Measurements from ENCODE around the gene PXMP2. TPM values are rescaled to one million over a fixed set of nuclear protein-coding genes. Genes with fewer than 3 reads are reported as not detected.

PXMP2 gene
- total RNA-seq, 1 experiment from 2014 or later: 43.7 TPM

DNA sequence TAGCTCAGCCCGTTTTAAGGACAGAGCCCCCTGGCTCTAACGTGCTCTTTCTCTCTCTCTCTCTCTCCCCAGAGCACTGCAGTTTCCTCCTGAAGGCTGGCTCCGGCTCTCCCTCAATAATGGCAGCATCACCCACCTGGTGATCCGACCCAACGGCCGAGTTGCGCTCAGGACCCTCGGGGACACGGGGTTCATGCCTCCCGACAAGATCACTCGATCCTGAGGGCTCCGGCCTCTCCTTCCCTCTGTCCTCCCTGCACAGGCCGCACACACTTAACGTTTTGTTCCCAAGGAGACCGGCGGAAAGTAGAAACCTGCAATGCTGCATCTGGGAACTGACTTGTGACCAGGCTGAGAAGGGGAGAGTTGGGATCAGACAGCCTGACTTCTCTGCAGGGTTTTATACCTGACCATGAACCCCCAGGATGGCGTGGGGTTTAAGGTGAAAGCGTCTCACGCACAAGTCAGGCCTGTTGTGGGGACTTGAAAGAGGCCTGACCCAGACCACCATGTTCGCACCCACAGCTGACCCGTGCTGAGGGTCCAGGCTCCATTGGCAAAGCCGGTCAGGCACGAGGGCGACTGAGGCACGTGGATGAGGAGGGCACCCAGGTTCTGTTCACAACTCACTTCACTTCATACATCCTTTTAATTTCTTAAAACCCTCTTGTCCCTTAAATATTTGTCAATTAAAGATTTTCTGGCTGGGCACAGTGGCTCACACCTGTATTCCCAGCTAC is 33.4 kb downstream of the PXMP2 start:
- no peak for DNase-seq (ENCODE audit: low read depth)

DNA sequence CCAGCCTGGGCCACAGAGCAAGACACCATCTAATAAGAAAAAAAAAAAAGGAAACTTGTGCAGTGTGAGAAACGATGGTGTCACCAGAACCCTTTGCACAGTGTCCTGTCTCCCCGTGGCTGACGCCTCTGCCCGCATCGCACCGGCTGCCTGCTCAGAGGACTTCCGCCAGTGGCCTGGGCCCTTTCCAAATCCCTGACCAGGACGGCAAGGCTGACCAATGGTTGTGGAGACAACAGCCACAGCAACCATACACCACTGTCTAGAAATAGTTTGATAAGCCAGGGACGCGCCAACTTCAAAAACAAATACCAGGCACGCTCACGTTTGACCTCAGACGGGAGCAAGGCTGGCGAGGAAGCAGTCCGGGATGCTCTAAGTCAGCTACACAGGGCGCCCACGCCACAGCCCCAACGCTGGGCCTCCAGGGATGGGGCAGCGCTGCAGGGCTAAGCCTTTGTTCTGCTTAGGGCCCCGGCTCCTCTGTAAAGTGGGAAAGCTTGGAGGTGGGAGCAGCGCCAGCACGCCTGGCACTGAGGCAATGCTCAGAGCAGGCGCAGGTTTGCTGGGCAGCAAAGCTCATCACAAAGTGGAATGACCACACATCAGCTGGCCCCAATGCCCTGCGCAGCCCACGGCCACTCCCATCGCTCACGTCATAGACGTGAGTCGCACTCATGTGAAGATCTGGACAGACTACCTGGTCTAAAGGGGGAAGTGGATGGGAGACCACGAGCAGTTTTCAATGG is 35.8 kb downstream of the PXMP2 start:
- DNase-seq (ENCODE audit: low read depth): no peak

DNA sequence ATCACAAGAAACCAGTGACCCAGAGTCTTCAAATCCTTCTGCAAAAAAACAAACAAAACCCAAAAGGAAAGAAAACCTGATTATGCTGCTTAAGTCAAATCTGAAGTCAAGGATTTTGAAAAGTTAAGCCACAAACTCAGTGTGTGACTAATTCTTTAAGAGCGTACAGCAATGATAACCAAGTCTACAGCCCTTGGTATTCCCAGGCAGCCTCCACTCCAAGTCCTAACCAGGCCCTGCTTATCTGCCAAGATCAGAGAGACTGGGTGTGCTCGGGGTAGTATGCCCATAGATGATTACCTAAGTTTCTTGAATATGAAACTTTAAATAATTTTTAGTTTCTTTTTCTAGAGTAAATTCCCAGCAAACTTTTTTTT is 36.4 kb downstream of the PXMP2 start:
- no peak for DNase-seq (ENCODE audit: low read depth)

DNA sequence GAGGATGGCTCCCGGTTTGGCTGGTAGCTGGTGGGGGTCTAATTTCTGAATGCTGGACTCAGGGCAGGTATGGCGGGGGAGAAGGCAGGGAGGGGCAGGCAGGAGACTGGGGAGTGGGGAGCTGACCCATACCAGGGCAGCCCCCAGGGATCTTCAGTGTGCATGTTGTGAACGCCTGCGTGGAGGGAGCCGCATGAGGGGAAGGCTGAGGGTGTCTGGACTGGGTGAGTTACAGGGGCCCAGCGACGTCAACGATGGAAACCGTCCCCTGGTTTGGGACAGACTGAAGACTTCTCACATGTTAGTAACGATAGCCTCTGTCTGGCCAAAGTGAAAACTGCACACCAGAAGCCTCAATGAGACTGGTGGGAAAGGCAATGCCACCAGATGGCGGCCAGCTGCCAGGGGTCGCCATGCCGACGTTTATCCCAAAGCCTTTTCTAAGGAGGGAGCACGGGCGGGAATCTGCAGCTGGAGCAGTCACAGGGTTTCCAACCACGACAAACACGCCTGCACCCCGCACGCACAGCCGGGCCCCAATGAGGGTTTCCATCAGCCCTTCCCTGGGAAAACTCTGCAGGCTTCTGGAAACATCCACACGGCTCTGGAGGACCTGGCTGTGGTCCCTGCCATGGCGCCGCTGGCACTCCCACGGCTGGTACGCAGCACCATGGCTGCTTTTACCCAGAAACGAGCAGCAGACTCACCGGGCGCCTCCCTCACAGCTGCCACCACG is 37.3 kb downstream of the PXMP2 start:
- no peak for DNase-seq (ENCODE audit: low read depth)

DNA sequence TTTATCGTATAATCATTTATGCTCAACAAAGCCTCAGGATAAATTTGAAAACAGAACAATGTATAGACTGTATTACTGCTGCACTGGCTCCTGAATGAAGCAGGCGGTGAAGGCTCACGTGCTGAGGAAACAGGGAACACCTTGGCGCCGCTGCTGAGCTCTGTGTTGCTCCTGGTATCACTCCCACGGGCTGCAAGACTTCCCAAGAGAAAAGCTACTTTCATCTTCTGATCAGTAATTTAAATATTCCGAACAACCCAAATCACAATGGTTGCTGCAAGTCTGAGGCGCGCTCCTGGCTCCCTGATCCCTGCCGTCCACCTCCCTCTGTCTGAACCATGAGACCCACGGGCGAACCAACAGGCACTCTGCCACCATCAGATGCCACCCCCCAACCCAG is 39.0 kb downstream of the PXMP2 start:
- DNase-seq (ENCODE audit: low read depth): no peak

DNA sequence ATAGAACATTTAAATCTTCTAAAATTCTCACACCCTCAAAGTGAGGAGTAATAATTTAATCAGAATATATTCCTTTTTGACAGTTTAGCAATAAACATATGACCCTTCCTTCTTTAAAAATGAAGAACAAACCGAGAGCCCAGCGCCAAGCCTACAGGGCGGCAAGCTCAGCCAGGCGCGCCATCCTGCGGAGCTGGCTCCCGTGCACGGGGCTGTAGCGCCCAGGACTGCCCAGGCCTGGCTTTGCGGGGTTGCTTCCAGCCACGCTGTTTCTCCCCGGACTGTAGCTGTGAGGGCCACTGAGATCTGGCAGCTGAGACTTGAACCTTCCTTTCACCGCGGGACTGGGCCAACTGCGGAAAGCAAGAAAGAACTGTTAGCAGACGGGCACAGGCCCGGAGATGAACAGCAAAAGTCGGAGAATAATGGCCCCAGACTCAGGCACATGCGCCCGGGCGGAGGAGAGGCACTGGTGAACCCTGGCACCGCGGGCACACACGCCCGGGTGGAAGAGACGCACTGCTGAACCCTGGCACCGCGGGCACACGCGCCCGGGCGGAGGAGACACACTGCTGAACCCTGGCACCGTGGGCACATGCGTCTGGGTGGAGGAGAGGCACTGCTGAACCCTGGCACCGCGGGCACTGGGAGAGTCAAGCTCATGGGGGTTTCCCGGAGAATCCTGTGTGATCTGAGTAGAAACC is 39.9 kb downstream of the PXMP2 start:
- DNase-seq (ENCODE audit: low read depth): no peak

DNA sequence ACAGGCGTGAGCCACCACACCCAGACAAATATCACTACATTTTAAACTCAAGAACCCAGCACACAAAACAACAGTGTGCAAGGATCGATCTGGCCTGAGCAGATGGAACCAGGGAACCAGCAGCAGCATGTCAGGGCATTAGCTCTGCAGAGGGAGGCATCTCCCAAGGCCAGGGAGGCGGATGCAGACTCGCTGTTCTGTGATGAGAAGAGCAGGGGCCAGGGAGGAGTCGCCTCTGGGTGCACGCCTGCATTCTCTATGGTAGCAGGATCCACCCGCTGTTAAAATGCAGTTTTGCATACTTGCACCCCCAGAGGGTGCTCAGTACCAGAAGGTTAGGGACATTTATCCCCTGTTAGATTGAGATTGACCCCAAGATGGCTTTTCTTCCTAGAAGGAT is 41.1 kb downstream of the PXMP2 start:
- no peak for DNase-seq (ENCODE audit: low read depth)

DNA sequence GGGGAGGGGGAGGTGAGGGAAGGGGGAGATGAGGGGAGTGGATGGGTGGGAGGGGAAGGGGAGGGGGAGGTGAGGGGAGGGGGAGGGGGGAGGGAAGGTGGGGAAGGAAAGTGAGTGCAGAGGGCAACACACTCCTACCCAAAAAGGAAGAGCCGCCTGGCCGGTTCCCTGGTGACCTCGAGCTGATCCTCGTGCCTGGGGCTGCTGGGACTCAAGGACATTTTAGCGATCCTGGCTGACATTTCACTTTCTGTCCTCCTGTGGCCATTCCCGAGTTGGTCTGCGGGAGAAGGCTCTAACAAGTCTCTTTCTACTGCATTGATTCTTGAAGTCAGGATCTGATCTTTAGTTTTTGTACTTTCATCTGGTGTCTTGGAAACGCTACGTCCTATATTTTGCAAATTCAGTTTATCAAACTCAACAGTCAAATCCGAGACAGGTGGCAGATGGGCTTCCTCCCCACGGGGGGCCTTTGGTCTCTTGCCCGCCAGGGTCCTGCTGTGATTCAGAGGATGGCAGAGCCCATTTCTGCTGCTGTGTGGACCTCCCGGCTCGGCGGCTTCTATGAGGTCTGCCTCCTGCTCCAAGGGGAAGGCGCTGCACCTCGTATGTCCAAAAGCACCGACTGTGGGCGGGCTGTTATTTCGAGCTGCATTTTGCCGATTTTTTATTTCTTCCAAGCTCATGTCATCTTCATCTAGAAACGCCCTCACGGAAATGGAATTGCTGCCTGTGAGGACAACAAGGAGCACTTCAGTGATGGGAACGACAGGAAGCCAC is 42.3 kb downstream of the PXMP2 start:
- DNase-seq (ENCODE audit: low read depth): peak; percentile 20

DNA sequence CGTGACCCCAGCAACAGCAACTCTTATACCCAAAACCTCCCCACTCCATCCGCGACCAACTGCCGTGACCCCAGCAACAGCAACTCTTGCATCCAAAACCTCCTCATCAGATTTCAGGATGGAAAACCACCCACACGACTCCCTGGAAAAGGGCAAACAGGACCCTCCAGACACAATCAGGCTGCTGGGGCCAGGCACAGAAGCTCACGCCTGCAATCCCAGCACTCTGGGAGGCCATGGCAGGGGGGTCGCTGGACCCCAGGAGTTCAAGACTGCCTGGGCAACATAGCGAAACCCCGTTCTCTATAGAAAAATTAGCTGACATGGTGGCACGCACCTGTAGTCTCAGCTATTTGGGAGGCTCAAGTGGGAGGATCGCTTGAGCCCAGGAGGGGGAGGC is 43.0 kb downstream of the PXMP2 start:
- no peak for DNase-seq (ENCODE audit: low read depth)

DNA sequence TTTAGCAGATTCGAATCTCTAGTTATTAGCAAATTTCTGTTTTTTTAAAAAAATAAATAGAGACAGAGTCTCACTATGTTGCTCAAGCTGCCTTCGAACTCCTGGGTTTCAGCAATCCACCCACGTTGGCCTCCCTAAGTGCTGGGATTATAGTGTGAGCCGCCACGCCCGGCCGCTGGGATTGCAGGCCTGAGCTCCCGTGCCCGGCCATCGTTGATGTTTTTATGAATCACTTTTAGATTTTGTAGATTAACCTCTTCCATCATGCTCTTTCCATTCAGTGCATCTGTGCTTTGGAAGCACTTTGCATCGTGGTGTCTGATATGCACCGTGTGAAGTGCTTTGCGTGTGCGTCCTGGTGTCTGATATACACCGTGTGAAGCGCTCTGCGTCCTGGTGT is 44.2 kb downstream of the PXMP2 start:
- DNase-seq (ENCODE audit: low read depth): no peak

DNA sequence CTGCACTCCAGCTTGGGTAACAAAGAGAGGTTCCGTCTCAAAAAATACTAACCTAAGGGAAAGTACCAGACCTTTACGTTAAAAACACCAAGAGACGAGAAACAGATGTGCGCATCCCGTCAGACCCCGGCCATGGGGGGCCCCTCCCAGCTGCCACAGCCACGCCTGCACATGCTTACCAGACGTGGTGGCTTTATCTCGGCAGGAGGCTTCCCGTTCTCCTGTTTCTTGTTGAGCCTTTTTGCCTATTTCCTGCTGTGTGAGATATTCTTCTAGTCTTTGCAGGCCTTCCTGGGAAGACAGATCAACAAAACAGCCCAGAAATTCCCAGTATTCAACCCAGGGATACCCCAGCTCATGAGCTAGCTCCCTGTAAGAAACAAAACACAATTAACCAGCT is 46.8 kb downstream of the PXMP2 start:
- no peak for DNase-seq (ENCODE audit: low read depth)

DNA sequence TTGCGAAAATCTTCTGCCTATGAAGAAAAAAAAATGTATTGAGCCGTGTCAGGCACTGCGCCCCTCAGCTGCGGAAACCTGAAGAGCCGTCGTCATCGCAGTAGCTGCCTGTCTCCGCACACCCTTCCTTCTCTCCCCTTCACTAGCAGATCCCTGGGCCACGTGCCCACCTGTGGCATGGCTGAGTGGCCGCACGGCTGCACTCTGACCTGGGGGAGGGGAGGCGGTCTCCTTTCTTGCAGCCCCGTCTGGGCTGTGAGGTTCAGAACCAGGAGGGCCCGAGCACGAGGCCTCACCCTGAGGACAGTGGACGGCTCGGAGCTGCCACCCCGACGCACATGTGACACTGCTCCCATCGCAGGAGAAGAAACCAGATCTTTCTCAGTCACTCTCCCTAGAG is 48.1 kb downstream of the PXMP2 start:
- no peak for DNase-seq (ENCODE audit: low read depth)

DNA sequence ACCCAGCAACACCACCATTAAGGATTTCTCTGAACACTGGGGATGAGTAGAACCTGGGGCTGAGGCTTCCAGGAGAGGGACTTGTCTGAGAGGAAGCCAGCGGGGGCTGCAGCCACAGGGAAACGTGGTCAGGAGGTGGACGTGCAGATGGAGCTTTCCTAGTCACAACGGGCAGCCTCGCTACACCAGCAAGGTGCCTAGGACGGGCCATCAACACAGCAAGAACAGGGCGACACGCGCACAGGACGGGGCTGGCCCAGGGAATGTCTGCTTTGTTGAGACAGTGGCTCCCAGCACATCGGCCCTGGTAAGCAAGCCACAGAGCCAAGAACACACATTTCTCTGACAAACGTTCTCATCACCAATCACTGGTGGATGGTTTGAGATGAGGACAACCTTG is 49.0 kb downstream of the PXMP2 start:
- DNase-seq (ENCODE audit: low read depth): no peak

DNA sequence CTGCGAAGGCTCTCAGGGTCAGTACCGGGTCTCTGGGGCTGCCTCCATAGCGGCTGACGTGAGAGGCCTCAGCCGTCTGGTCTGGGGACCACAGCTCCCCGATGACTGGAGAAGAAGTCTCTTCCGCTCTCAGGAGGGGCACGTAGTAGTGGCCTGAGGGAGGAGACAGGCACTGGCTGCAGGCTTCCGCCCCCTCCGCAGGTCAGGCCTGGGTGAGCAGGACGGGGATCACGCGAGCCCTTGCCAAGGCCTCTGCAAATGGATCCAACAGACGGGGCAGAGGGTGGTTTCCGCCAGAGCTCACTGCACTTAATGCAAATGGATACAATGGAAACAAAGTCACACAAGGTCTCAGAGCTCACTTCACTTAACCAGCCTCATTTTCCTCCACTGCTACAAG is 49.5 kb downstream of the PXMP2 start:
- no peak for DNase-seq (ENCODE audit: low read depth)

DNA sequence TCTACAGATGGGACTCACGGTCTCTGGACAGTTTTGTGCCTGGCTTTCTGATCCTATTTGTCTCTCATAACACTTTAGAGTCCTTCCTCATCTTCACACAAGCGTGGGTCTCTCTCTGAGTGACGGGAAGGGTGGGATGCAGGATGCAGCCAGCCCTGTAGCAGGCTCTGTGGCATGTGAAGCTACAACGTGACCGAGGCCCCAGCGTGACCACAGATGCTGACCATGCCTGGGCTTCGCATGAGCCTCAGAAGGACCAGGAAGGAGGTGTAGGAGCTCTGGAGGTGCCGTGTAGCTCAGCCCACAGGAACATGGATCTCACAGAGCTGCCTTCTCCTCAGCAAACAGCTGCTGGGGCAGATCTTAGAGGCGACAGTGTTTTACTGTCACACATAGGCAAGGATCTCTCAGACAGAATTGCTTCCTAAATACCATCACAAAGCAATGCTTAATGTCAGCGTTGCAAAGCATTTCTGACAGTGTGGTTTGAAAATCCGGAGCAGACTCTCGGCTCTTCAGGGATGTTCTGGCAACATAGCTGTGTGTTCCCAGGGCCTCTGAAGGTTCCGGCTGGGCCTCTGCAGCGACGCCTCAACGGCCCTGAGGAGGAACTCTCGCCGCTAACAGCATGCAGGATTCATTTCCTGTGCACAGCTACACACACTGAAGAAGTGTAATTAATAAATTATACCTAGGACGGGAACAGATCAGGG is 52.4 kb downstream of the PXMP2 start:
- DNase-seq (ENCODE audit: low read depth): no peak

DNA sequence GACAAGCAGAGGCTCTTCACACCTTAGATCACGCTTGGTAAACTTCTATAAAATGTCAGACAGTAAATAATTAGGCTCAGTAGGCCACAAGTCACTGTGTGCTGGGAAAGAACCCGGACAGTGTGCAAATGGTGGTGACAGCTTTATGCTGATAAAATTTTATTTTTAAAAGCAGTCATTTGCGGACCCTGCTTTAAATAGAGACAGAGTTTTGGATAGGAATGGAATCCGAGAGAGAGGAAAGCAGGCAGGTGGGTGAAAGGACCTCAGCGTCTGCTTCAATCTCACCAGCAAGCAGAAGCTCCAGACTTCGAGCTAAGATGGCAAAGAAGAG is 52.9 kb downstream of the PXMP2 start:
- DNase-seq (ENCODE audit: low read depth): no peak

DNA sequence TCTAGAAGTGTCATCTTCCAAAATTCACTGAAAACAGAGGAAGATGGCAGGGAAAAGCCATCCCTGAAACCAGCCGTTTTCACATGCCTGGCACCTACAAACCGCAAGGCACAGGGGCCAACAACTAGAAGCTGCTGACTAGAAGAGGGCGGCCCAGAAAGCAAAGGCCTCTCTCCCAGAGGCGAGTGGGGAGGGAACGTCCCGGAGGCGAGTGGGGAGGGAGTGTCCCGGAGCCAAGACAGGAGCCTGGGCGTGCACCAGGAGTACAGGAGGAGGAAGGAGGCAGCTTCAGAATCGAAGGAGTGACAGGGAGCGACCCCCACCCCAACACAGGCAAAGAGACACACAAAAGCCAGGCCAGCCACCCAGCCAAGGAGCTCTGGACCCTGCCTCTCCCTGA is 53.3 kb downstream of the PXMP2 start:
- no peak for DNase-seq (ENCODE audit: low read depth)

DNA sequence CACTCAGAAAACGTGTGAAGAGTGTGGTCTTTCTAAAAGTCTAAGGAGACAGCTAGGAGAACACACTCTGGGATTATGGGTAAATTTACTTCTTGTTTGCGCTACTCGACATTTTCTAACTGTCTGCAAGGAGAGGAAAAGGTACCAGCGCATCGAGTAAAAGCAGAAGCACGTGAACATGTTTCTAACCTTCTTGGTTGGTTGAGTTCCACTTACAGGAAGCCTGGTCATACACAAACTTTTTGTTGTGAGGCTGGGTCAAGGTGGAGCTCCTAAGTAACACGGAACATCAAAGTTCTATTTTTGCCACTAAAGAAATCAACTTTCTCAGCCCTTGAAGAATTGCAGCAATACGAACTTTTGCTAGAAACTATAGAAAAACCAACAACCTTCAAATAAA is 54.2 kb downstream of the PXMP2 start:
- no peak for DNase-seq (ENCODE audit: low read depth)

DNA sequence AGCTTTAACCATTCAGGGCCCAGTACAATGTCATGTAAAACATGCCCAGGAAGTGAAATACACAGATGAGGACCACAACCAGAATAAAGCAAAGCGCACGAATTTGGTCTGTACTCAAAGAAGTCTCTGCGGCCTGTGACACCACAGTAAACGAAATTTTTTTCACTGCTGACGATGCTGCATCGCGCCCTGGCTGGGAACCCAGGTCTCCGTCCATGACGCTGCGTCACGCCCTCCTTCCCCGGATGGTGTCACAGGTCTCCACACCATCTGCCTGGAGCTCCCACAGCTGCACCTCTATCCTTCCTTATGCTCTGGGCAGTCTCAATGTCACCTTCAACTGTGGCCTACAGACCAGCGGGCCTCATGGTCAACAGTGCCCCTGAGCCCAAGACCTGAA is 56.4 kb downstream of the PXMP2 start:
- DNase-seq (ENCODE audit: low read depth): no peak

DNA sequence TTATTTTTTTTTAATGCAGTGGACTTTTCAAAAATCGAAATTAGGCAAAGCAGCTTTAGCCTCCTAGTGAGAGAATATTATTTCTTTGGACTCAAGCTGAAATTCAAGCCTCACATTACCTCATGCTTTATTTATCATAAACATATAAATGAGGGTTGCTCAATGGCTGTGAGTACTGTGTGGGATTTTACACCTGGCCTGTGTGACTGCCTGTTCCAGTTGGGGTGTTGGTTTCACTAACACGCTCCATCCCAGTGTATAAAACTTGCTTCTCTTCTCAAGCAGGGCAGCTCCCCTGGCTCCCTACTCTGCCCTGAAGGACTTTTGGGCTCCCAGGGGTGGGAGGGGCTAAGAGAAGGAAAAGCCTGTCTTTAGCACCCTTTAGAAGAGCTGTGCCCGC is 59.2 kb downstream of the PXMP2 start:
- no peak for DNase-seq (ENCODE audit: low read depth)

DNA sequence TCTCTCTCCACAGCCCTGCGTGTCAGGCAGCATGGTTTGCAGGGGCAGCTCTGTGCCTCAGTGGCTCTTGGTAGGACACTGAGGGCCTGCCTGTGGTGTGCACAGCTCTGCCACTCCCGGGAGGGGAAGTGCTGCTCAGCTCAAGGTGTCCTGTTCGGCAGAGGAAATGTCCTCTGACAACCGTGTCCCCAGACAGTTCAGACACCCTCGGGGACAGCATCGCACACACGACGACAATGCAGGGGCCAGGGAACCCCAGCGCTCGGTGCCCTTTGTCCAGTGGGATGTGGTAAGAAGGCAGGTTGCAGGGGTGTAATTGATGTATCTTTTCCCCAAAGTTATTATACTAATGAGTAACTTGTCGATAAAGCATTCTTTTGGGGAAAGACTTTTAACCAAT is 60.0 kb downstream of the PXMP2 start:
- DNase-seq (ENCODE audit: low read depth): no peak

Measured in HT1080 (cell line).